ENCODE data around the gene TRAF2.

TRAF2 gene

GRCh38 chr9:136965771-136966484 is 79.6 kb downstream of the TRAF2 start:
- Histone ChIP-seq H3K9ac (ENCODE audit: low read length in 5 of 5) (peak overlapping the region in 1 of 5 donors; percentile 30), H3K27me3 (ENCODE audit: control insufficient read depth in 5 of 5, insufficient read depth in 4 of 5, low read length in 5 of 5) (peaks cover 3 to 12% (median 9%) of the 10 kb centered on the region in 5 donors), H3K36me3 (ENCODE audit: control insufficient read depth in 5 of 5, insufficient read depth in 5 of 5, low read length in 5 of 5) (no peaks in the 10 kb centered on the region), H3K27ac (ENCODE audit: low read depth, low read length) (no peak overlapping the region), H3K4me3 (ENCODE audit: low read depth in 1 of 5, low read length in 5 of 5) (no peak overlapping the region), H3K4me1 (ENCODE audit: control insufficient read depth in 5 of 5, insufficient read depth in 5 of 5, low read length in 5 of 5) (peaks cover 2 to 27% (median 14%) of the 10 kb centered on the region in 5 donors), H3K9me3 (ENCODE audit: control insufficient read depth in 5 of 5, low read length in 5 of 5) (no peaks in the 10 kb centered on the region)

GRCh38 chr9:136968333-136969127 is 82.2 kb downstream of the TRAF2 start:
- H3K4me1 ChIP-seq (ENCODE audit: control insufficient read depth in 5 of 5, insufficient read depth in 5 of 5, low read length in 5 of 5) = peaks cover 0 to 12% (median 5%) of the 10 kb centered on the region in 5 donors
- peaks cover 3 to 13% (median 9%) of the 10 kb centered on the region in 5 donors for H3K27me3 ChIP-seq (ENCODE audit: control insufficient read depth in 5 of 5, insufficient read depth in 4 of 5, low read length in 5 of 5)
- H3K9me3 ChIP-seq (ENCODE audit: control insufficient read depth in 5 of 5, low read length in 5 of 5) = no peaks in the 10 kb centered on the region
- no peak overlapping the region for H3K9ac ChIP-seq (ENCODE audit: low read length in 5 of 5)
- no peak overlapping the region for H3K27ac ChIP-seq (ENCODE audit: low read depth, low read length)
- H3K36me3 ChIP-seq (ENCODE audit: control insufficient read depth in 5 of 5, insufficient read depth in 5 of 5, low read length in 5 of 5) = no peaks in the 10 kb centered on the region
- H3K4me3 ChIP-seq (ENCODE audit: low read depth in 1 of 5, low read length in 5 of 5) = no peak overlapping the region

- Histone ChIP-seq H3K4me3 (ENCODE audit: low read depth in 1 of 5, low read length in 5 of 5) (no peak overlapping the region), H3K27ac (ENCODE audit: low read depth, low read length) (no peak overlapping the region), H3K36me3 (ENCODE audit: control insufficient read depth in 5 of 5, insufficient read depth in 5 of 5, low read length in 5 of 5) (no peaks in the 10 kb centered on the region), H3K4me1 (ENCODE audit: control insufficient read depth in 5 of 5, insufficient read depth in 5 of 5, low read length in 5 of 5) (peaks cover 0 to 11% (median 5%) of the 10 kb centered on the region in 5 donors), H3K9me3 (ENCODE audit: control insufficient read depth in 5 of 5, low read length in 5 of 5) (no peaks in the 10 kb centered on the region), H3K9ac (ENCODE audit: low read length in 5 of 5) (no peak overlapping the region), H3K27me3 (ENCODE audit: control insufficient read depth in 5 of 5, insufficient read depth in 4 of 5, low read length in 5 of 5) (peaks cover 3 to 13% (median 9%) of the 10 kb centered on the region in 5 donors)
Measured at GRCh38 chr9:136969150-136969549, 82.8 kb downstream of the TRAF2 start.

- H3K4me3 ChIP-seq (ENCODE audit: low read depth in 1 of 5, low read length in 5 of 5) = no peak overlapping the region
- no peaks in the 10 kb centered on the region for H3K9me3 ChIP-seq (ENCODE audit: control insufficient read depth in 5 of 5, low read length in 5 of 5)
- H3K27me3 ChIP-seq (ENCODE audit: control insufficient read depth in 5 of 5, insufficient read depth in 4 of 5, low read length in 5 of 5) = peaks cover 3 to 13% (median 9%) of the 10 kb centered on the region in 5 donors
- H3K36me3 ChIP-seq (ENCODE audit: control insufficient read depth in 5 of 5, insufficient read depth in 5 of 5, low read length in 5 of 5) = no peaks in the 10 kb centered on the region
- H3K9ac ChIP-seq (ENCODE audit: low read length in 5 of 5) = no peak overlapping the region
- peaks cover 0 to 13% (median 5%) of the 10 kb centered on the region in 5 donors for H3K4me1 ChIP-seq (ENCODE audit: control insufficient read depth in 5 of 5, insufficient read depth in 5 of 5, low read length in 5 of 5)
- H3K27ac ChIP-seq (ENCODE audit: low read depth, low read length) = no peak overlapping the region
Measured at GRCh38 chr9:136969774-136970173, 83.5 kb downstream of the TRAF2 start.

- Histone ChIP-seq H3K9me3 (ENCODE audit: control insufficient read depth in 5 of 5, low read length in 5 of 5) (no peaks in the 10 kb centered on the region), H3K36me3 (ENCODE audit: control insufficient read depth in 5 of 5, insufficient read depth in 5 of 5, low read length in 5 of 5) (no peaks in the 10 kb centered on the region), H3K4me3 (ENCODE audit: low read depth in 1 of 5, low read length in 5 of 5) (no peak overlapping the region), H3K27me3 (ENCODE audit: control insufficient read depth in 5 of 5, insufficient read depth in 4 of 5, low read length in 5 of 5) (peaks cover 3 to 13% (median 9%) of the 10 kb centered on the region in 5 donors), H3K4me1 (ENCODE audit: control insufficient read depth in 5 of 5, insufficient read depth in 5 of 5, low read length in 5 of 5) (peaks cover 0 to 19% (median 5%) of the 10 kb centered on the region in 5 donors), H3K27ac (ENCODE audit: low read depth, low read length) (no peak overlapping the region), H3K9ac (ENCODE audit: low read length in 5 of 5) (no peak overlapping the region)
Measured at GRCh38 chr9:136970361-136970760, 84.0 kb downstream of the TRAF2 start.

- Histone ChIP-seq H3K36me3 (ENCODE audit: control insufficient read depth in 5 of 5, insufficient read depth in 5 of 5, low read length in 5 of 5) (no peaks in the 10 kb centered on the region), H3K4me1 (ENCODE audit: control insufficient read depth in 5 of 5, insufficient read depth in 5 of 5, low read length in 5 of 5) (peaks cover 0 to 22% (median 0%) of the 10 kb centered on the region in 5 donors), H3K9me3 (ENCODE audit: control insufficient read depth in 5 of 5, low read length in 5 of 5) (no peaks in the 10 kb centered on the region), H3K27ac (ENCODE audit: low read depth, low read length) (no peak overlapping the region), H3K4me3 (ENCODE audit: low read depth in 1 of 5, low read length in 5 of 5) (no peak overlapping the region), H3K9ac (ENCODE audit: low read length in 5 of 5) (no peak overlapping the region), H3K27me3 (ENCODE audit: control insufficient read depth in 5 of 5, insufficient read depth in 4 of 5, low read length in 5 of 5) (peaks cover 3 to 7% (median 6%) of the 10 kb centered on the region in 5 donors)
Measured at GRCh38 chr9:136971746-136972145, 85.4 kb downstream of the TRAF2 start.

- H3K4me1 ChIP-seq (ENCODE audit: control insufficient read depth in 5 of 5, insufficient read depth in 5 of 5, low read length in 5 of 5) = peaks cover 0 to 27% (median 6%) of the 10 kb centered on the region in 5 donors
- H3K9me3 ChIP-seq (ENCODE audit: control insufficient read depth in 5 of 5, low read length in 5 of 5) = no peaks in the 10 kb centered on the region
- H3K4me3 ChIP-seq (ENCODE audit: low read depth in 1 of 5, low read length in 5 of 5) = no peak overlapping the region
- H3K9ac ChIP-seq (ENCODE audit: low read length in 5 of 5) = no peak overlapping the region
- H3K36me3 ChIP-seq (ENCODE audit: control insufficient read depth in 5 of 5, insufficient read depth in 5 of 5, low read length in 5 of 5) = no peaks in the 10 kb centered on the region
- peaks cover 3 to 7% (median 6%) of the 10 kb centered on the region in 5 donors for H3K27me3 ChIP-seq (ENCODE audit: control insufficient read depth in 5 of 5, insufficient read depth in 4 of 5, low read length in 5 of 5)
- H3K27ac ChIP-seq (ENCODE audit: low read depth, low read length) = no peak overlapping the region
Measured at GRCh38 chr9:136972335-136972734, 86.0 kb downstream of the TRAF2 start.

GRCh38 chr9:136972743-136973142 is 86.4 kb downstream of the TRAF2 start:
- H3K9ac ChIP-seq (ENCODE audit: low read length in 5 of 5) = no peak overlapping the region
- no peaks in the 10 kb centered on the region for H3K36me3 ChIP-seq (ENCODE audit: control insufficient read depth in 5 of 5, insufficient read depth in 5 of 5, low read length in 5 of 5)
- H3K4me1 ChIP-seq (ENCODE audit: control insufficient read depth in 5 of 5, insufficient read depth in 5 of 5, low read length in 5 of 5) = peaks cover 0 to 31% (median 10%) of the 10 kb centered on the region in 5 donors
- H3K9me3 ChIP-seq (ENCODE audit: control insufficient read depth in 5 of 5, low read length in 5 of 5) = no peaks in the 10 kb centered on the region
- H3K4me3 ChIP-seq (ENCODE audit: low read depth in 1 of 5, low read length in 5 of 5) = no peak overlapping the region
- H3K27ac ChIP-seq (ENCODE audit: low read depth, low read length) = no peak overlapping the region
- peaks cover 3 to 7% (median 6%) of the 10 kb centered on the region in 5 donors for H3K27me3 ChIP-seq (ENCODE audit: control insufficient read depth in 5 of 5, insufficient read depth in 4 of 5, low read length in 5 of 5)

GRCh38 chr9:136973618-136974617 is 87.6 kb downstream of the TRAF2 start:
- Histone ChIP-seq H3K9ac (ENCODE audit: low read length in 5 of 5) (no peak overlapping the region), H3K4me1 (ENCODE audit: control insufficient read depth in 5 of 5, insufficient read depth in 5 of 5, low read length in 5 of 5) (peaks cover 0 to 38% (median 15%) of the 10 kb centered on the region in 5 donors), H3K36me3 (ENCODE audit: control insufficient read depth in 5 of 5, insufficient read depth in 5 of 5, low read length in 5 of 5) (no peaks in the 10 kb centered on the region), H3K9me3 (ENCODE audit: control insufficient read depth in 5 of 5, low read length in 5 of 5) (no peaks in the 10 kb centered on the region), H3K27ac (ENCODE audit: low read depth, low read length) (no peak overlapping the region), H3K4me3 (ENCODE audit: low read depth in 1 of 5, low read length in 5 of 5) (no peak overlapping the region), H3K27me3 (ENCODE audit: control insufficient read depth in 5 of 5, insufficient read depth in 4 of 5, low read length in 5 of 5) (peaks cover 3 to 7% (median 6%) of the 10 kb centered on the region in 5 donors)
